GM12873 (cell line): ENCODE results near the gene RHOC.

Experiments
- CTCF ChIP-seq: IDR thresholded peaks from 2 replicates; pipeline ENCODE4 v1.5.1; 2012; ENCODE audit warnings: low read depth, mild to moderate bottlenecking, moderate library complexity, low read length, control low read depth; ENCODE audit not compliant: insufficient read depth; ENCODE audit errors: missing control alignments

The RHOC gene

GRCh38 chr1:112696578-112697314, 10.2 kb downstream of the RHOC start:
- TF ChIP-seq CTCF, result no peak

- TF ChIP-seq CTCF, result no peak
Observed at GRCh38 chr1:112695276-112695675, 11.7 kb downstream of the RHOC start.

- no peak for TF ChIP-seq CTCF
Observed at GRCh38 chr1:112694363-112694929, 12.5 kb downstream of the RHOC start.

GRCh38 chr1:112693821-112694220, 13.1 kb downstream of the RHOC start:
- no peak for TF ChIP-seq CTCF

GRCh38 chr1:112692681-112693080, 14.2 kb downstream of the RHOC start:
- TF ChIP-seq CTCF, result no peak

GRCh38 chr1:112689842-112690237, 17.1 kb downstream of the RHOC start:
- no peak for TF ChIP-seq CTCF

GRCh38 chr1:112689196-112689841, 17.6 kb downstream of the RHOC start:
- TF ChIP-seq CTCF, result no peak
